GM19099 (cell line): ENCODE measurements around the gene TLR10.

Experiments used
- POLR2A ChIP-seq: IDR thresholded peaks from 3 replicates; pipeline ENCODE4 v1.6.1; 2011; ENCODE audit warnings: low read depth; ENCODE audit not compliant: insufficient read length; ENCODE audit errors: extremely low read depth

Gene TLR10

DNA sequence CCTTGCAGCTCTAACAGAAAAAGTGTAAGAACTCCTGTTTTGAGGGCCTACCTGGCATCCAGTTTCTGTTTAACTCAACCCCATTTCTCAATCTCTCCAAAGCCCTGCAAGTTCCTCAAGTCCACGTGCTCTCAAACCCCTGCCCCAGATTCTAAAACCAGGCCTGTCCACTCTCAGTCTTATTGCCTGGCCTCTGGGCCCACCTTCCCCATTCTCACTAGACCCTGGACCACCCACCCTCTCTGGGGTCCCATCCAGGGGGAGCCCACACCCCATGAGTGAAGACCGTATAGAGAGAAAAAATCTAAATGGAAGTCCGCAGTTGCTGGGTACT is 58.3 kb downstream of the TLR10 start:
- TF ChIP-seq POLR2A: no peak

DNA sequence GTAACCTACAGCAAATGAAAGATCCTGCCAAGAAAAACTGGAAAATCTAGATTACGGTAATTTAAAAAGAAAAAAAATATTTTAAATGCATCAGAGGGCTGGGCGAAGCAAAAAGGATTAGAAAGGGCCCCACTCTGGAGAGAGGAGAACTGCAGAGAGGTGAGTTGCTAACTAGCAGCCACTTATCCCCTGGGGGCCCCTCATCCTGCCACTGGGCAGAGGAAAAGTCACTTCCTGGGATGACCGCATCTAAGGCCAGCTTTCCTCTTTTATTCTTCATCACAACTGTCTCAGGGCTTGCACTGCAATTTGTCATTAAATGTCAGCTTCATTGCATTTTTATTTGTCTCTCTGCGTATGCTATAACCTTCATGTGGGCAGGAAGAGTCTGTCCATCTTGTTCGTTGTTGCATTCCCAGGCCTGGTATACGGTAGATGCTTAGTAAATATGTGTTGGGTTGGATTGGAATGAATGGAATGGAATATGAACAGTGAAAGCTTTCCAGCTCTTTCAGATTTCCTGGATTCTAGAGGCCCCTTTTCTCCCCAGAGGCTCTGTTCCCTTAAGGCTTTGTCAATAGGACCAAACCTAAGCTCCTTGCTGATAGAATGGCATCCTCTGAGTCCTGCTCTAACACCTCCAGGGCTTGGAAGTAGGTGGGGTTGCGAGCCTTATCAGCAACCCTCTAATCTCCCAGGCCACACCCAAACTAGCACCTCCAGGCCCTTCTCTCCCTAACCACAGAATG is 58.9 kb downstream of the TLR10 start:
- no peak for TF ChIP-seq POLR2A

DNA sequence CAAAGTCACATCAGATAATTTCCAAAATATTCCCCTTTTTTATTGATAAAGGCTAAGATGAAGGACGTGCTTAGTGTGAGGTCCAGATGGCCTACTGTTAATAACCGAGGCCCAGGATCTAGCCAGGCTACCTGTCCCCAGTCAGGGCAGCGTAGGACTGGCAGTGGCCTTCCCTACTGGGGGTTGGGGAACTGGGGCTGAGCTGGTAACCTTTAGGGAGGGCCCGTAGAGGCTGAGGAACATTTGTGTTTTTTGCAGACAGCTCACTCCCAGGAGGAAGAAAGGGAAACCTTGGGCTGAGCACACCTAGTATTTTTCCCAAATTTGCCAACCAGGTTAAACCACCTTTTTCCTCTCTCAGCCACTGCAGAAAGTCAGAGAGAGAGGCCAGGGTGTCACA is 59.7 kb downstream of the TLR10 start:
- no peak for TF ChIP-seq POLR2A
